Measurements from ENCODE around the gene NRARP.

- TF ChIP-seq EZH2phosphoT487 (IDR thresholded peaks at IDR 0.05; ENCODE audit: insufficient read depth, low read depth) (no peak), EZH2 (IDR thresholded peaks at IDR 0.05; ENCODE audit: insufficient read depth, poor library complexity, severe bottlenecking) (no peak)
Measured at GRCh38 chr9:137251194-137251461, 50.9 kb downstream of the NRARP start, which contains the start of gene STPG3.

Data from GM23248 (cell line).